NCI-H128 (cell line): Measurements from ENCODE around the gene DDI1.

Experiments
- DNase-seq: peaks from one replicate; lab custom pipeline; 2025; ENCODE audit not compliant: unreplicated experiment; lab: John Stamatoyannopoulos, UW

DDI1 gene

DNA sequence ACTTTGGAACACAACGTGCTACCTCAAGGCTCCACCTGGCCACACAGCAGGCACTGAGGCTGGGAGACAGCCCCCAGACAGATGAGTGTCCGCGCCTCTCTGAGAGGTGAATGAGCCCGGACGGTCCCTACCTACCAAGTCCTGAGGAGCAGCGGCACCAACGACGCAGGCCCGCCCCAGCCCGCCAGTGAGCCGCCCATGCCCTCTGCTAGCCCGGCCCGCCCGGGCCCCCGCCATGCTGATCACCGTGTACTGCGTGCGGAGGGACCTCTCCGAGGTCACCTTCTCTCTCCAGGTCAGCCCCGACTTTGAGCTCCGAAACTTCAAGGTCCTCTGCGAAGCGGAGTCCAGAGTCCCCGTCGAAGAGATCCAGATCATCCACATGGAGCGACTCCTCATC, at the start of gene DDI1:
Gene DDI1 (plus strand): TSS at position 53 of the 400 bp plus-strand sequence. CDS start 183 bp downstream, at position 236.
- no peak for DNase-seq

DNA sequence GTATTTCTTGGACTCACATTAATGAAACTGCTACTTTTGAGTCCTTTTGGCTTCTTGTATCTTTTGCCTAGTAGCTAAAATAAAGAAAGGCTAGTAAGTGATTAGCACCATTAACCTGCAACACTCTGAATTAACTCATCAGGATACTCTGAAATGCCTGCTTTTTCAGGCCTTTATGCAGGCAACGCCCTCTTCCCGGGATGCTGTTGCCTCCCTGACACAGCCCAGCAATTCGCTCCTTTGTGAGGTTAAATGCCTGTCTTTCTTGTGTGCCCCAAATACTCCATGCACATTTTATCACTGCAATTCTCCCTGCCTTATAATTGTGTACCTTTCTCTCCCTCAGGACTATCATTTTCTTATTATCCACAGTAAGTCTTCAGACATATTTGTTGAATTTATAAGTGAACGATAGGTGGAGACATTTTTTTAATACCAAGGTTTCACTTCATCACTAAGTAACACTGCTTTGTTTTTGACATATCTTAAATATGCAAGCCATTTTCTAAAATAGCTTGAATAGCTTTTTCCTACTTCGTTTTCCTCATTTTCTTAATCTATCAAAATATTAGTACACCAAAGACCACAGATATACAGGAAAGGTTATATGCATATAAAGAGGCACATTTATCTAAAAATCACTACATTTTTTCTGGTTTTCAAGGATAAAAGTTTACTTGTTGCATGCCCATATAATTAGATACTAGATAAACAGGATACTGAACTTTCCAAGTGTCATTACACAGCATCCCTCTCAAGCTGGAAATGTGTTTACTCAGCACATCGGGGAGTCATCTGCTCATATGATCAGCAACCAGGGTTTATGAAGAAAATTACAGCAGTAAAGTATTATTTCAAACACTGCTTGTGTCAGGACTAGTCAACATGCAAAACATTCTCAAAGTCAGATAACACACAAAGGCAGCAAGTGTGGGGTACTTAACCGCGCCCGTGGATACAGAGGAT, 48.5 kb upstream of the DDI1 start:
- no peak for DNase-seq

DNA sequence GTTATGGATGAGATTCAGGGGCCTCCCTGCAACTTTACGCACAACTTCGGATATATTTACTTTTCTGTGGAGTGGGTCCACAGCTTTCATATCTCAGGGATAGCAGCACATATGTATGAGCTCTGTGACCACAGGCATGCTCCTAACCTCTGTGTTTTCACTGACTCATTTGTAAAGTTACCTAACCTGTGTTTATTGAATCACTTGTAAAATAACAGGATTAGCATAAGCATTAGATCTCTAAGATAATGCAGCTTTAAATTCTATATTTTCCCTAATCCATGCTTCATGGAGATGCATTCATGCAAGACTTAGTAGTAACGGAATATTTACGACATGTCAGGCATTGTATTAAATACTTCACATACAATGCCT, 47.9 kb upstream of the DDI1 start:
- no peak for DNase-seq

DNA sequence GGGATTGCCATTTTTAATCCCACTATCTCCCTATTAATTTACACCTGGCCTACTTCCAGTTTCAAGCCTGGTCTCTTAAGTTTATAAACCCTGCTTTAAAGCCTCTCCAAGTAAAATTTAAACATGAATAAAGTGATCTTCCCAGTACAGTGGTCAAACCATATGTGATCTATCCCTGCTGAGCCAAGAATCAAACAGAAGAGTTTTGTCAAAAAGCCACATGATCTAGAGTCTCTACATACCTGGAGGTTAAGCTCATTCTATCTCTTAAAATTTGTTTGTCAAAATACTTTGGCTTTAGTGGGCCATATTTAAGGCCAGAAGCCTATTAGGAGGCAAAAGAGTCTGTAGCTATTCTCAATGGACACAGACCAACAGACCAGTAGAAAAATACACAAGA, 42.9 kb upstream of the DDI1 start:
- DNase-seq, result no peak

DNA sequence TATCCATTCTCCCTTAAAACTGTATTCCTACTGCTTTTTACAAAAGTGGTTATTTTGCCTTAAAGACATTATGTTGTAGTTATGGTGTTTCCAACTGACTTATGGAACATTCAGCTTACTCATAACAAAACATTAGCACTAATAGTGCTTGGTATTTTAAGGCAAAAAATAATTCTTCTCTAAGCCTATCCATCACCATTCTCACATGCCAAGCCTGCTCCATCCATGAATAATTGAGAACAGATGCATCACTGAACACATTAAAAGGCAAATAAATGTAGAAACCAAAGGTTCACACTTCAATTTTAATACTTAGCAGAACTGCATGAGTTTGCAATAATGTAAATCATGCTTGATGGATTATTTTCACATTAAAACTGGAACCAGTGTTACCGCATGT, 42.3 kb upstream of the DDI1 start:
- no peak for DNase-seq

DNA sequence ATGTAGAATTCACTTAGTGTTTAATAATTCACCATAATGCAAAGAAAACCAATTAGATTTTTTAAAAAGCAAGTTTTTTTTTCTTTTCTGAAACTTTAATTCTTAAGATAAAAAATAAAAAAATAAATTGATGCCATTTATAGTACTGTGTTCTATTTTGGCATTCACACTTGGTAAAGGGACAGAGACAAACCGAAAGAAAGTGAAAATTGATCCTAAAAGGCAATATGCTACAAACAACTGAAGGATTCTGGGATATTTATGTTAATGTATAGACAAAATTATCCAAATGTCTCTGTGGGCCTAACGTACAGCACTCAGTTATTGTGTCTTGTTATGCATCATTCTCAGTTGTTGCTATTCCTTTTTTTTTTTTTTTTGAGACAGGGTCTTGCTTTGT, 41.9 kb upstream of the DDI1 start:
- DNase-seq, result no peak

DNA sequence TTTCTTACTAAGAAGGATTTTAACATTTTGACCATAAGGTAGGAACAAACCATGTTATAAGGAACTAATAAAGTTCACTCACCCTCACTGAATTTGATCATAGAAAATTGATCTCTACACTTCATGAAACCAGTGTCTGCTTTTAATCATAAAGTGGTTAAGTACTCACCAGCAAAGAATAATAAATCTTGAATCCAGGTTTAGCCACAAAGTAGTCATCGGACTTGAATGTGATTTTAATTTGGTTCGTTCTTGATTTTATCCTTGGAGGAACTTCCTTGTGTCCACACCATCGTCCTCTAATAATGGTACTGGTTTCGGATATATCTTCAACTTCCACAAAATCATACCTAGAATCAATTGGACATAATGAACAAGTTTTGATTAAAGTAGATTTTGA, 40.5 kb upstream of the DDI1 start:
- DNase-seq, result no peak

DNA sequence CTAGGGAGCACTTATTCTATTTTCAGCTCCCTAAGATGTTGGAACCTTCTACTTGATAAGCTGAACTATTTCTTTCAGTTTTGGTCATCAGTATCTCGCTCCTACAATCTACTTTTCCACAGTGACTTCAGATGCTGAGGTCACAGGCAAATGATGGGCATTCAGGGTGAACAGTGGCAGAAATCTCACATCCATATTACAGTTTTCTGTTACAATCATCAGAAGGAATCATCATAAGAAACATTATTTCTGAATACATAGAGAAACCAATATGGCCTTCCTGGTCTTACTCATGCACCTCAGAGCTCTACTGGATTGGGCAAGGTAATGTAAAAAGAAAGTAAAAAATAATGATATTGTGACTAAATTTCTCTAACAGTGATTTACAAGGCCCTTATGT, 39.4 kb upstream of the DDI1 start:
- DNase-seq, result no peak

DNA sequence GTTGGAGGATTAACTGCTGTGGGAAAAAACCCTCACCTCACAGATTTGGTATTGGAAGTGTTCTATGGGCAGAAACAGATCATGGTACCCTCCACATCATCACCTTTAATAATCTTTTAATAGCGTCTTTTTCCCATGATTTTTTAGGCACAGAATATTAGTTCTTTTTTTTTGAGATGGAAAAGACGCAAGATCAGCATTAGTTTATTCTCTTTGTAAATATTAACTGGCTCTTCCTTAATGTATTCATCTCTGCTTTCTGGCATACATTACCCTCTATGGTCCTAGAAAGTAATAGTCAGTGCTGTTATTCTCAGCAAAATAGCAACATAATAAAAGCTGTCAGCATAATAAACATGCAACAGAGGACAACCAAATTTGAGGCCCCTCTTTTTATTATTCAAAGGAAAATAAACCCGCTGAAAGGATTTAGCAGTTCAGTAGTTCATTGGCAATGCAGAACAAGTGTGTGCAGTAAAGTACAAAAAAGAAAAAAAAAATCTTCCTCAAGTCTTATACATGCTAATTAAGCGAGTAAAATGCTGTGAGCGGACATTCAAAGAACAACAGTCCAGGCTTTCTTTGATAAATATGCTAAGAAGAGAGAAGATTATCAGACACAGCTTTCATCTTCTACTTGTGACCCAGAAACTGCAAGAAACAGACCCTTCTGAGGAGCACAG, 37.5 kb upstream of the DDI1 start:
- no peak for DNase-seq

DNA sequence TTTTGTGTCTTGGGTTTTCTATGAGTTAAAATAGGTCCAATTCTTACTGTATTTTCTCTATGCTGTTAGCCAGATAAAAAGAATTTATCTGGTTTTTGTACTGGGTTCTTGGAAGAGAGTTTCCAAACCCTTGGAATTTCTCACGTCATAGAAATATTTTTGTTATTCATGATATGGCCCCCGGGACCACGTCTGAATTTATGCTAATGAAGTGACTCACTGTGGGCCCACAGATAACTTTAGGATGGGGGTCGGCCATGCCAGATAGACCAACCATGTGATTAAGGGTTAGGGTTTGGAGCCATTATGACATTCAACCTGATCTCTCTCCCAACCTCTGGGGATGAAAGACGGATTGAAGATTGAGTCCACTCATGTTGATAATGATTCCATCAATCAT, 35.6 kb upstream of the DDI1 start:
- DNase-seq, result no peak

DNA sequence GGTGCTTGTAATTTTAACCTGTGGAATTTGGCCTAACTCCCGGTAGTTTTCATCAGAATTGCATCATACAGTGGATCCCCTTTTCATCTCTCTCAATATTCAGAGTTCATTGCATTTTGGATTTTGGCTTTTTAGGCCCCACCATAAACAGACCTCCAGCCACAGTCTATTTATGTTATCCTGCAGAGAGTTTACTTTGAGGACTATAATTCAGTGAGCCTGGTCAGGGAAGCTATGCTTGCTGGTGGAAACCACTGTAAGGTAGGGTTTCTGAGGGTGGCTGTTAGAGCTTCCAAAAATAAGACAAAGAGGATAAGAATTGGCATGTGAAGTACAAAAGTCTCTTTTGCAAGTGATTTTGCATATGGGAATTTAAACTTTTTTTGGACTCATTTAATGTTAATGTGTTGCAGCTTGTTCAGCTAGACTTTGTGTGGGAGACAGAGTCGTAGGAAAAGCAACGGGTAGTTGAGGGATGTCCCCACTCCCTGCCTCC, 34.8 kb upstream of the DDI1 start:
- no peak for DNase-seq

DNA sequence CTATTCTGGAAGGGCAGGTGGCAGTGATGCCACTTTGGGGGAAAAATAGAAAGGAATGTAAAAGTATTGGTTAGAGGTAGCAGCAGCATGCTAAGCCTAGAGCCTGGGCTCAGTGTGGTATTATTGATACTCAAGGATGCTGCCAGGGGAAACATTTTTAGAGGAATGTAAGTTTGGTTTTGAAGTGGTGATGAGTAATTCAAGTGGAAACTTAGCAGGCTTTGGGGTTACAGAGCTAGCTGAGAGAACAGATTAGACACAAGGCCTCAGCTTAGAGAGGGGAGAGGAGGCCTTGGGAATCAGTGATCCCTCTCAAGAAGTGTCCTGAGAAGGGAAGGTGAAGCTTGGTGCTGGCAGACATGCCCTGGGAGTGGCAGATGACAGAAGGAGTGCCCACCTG, 32.9 kb upstream of the DDI1 start:
- DNase-seq, result no peak

DNA sequence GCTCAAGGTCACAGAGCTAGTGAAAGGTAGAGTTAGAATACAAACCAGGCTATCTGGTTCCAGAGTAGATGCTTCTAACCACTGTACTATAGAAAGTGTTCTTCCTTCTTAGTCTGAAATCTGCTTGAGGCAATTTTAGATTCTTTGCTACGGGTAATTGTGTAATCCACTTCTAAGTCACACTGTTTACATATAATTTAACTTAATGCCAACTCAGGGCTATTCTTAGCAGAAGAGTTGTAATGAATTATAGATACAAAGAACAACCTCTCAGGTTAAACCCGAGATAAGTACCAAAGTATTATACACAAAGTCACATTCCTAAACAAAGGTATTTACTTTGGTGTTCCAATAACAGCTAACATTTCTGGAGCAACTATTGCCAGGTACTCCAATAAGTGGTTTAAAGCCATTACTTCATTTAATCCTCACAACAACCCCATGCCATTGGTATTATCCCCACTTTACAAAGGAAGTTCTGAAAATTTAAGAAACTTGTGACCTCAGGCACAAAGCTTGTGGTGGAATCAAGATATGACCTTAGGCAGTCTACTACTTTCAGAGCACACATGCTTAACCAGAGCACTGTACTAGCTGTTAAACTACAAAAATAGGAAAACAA, 31.1 kb upstream of the DDI1 start:
- no peak for DNase-seq

DNA sequence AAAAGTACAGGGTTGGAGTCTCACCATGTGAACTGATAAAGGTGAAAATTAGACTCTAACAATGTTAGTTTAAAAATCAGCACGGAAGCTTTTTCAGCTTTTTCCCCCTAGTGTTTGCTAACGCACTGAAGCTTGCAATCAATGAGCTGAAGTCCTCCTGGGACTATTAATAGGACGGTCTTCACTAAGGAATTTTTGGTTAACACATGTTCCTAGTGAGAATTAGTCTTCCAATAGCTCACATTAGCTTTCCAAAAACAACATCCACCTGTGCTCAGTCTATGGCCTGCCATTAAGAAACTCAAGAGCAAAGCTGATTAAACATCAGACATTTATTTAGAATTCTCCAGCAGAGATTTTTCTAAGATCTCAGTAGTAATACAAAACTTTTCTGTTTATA, 26.7 kb upstream of the DDI1 start:
- DNase-seq, result no peak

DNA sequence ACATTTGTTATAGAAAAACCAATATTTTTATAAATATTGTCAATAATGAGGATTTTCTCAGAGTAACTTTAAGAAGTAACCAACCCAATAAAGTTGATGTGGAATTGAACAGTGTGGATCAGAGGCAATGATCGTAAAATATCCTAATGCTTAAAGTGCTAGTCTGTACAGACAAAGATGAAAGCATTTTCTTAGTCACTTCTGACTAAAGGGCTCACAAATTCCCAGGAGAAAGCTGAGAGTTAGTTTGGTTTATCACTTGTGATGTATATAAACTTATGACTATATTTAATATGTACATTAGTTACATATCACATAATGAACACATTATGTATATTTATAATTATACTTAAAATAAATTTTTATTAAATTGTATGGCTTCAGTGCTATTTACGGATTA, 25.4 kb upstream of the DDI1 start:
- DNase-seq, result no peak

DNA sequence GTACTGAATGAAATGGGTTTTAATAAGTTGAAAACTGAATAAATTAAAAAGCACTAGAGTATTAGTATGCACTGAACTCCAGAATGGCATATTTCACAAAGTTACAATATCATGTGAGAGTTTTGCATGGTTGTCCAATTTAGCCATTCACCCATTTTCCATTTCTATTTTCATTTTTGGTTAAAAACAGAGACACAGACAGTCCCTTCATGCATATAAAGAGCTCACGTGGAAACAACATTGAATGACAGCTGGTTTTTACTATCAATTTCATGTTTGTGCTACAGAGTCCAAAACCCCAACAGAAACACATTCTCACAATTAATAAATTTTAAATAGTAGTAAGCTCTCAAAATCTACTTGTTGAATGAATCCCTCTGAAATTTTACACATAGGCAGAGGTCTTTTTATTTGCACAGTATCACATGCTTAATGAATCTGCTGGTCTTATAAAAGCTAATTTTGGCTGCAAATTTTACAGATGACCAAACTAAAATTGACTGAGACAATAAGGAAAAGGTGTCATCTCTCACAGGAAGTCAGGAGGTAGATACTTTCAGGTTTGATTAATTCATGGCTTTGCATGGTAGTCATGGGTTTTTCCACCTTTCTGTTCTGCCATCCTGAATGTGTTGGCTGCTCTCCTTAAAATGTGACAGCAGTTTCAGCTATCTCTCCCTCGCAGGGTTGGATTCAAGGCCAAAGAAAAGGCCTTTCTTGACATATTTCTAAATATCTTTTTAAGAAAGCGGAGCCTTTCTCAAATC, 20.6 kb upstream of the DDI1 start:
- DNase-seq, result no peak

DNA sequence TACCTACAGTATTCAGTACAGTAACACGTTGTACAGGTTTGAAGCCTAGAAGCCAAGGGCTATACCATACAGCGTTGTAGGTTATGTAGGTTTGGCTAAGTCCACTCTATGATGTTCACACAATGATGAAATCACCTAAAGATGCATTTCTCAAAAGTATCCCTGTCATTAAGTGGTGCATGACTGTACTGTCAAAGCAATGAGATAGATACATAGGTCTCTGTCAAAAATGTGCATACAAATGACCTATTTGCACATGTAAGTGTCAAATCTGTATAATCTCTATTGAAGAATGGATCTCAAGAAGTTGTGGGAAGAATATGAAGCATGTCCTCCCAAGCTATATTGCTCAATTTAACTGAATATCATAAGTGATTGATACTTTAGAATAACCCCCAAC, 11.9 kb upstream of the DDI1 start:
- no peak for DNase-seq

DNA sequence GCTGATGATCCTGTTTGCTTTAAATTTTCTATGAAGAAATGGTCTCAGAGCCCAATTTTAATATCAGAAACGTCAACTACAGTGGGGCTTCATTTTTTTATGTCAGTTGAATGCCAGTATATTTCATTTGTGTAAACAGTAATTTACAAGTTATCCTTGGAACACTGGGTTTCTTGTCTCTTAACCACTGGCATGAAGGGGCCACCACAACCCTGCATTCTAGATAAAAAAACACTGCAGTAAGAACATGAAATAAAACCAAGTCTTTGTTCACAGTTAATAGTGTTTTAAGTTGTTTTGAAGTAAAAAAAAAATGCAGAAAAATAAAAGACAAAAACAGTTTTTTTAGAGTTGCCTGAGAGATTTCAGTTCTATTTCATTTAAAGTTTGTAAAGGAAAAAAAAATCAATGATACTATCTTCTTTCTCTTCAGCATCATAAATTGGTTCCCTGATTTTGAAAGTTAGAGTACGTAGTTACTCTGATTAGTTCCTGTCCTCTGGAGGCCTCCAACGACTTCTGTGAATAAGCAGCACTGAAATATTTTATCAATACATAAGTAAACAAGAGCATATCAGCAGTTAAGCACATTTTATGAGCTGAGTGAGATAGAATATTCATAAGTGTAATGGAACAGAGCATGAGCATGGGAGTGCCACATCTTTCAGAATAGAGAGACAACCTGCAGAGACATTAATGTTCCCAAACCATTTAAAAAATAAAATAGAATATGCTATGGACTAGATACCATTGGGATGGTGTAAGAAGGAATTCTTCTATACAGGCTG, 7.8 kb upstream of the DDI1 start:
- DNase-seq, result no peak

DNA sequence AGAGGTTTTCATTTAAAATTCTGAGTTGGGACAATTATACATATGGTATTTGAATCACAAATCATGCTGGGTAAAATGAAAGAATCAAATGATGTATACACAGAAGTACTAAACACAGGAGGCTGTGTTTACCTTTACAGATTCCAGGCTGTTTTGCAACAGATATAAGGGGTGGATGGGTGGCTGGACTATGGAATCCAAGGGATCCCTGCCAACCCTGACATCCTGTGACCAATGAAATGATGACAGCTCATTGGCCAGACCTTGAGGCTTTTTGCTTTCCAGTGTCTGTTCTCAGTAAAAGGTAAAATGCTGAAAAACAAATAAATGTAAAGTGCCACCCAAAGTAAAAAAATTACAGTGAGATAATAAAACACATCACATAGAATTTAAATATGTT, 3.3 kb upstream of the DDI1 start:
- DNase-seq, result no peak

DNA sequence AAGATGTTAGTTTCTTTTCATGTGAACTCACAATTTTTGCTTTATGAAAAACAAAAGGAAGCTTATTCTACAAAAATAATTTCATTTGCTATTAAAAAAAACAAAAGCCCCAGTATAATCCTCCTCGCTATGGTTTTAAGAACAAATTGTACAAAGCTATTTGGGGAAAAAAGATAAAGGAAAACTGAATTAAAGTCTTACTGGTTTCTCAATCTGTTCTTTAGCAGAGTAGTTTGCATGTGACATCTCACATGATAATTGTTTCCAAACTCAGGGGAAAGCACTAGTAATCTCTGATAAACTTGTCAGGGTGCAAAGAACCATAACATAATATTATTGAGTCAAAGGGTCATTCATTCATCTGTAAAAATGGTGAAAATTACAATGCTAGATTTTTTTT, 2.9 kb upstream of the DDI1 start:
- no peak for DNase-seq
